ENCODE results near the gene CELSR2. TPM values are rescaled to one million over a fixed set of nuclear protein-coding genes. Genes with fewer than 3 reads are reported as not detected.
A peak's percentile ranks its signal among the peaks of the same experiment; 100 is the strongest.

CELSR2 gene
- total and polyA plus RNA-seq, 2 donors (not counting 1 experiment from before 2014, with no cell fraction given) = 0.57 to 2.7 TPM

- no peaks in the 10 kb centered on the region for H3K79me2 ChIP-seq (ENCODE audit: control insufficient read depth, insufficient read depth, low read length)
Observed at GRCh38 chr1:109277434-109278204, 28.3 kb downstream of the CELSR2 start.

More at GRCh38 chr1:109277434-109278204, 28.3 kb downstream of the CELSR2 start:
- Mint-ChIP-seq H3K27me3 (no peaks in the 10 kb centered on the region), H3K9me3 (ENCODE audit: insufficient read depth) (no peaks in the 10 kb centered on the region), H3K27ac (no peak overlapping the region), H3K4me3 (no peak overlapping the region), H3K4me1 (peaks cover 6% of the 10 kb centered on the region)
- DNase-seq = peak; percentile 75
- Histone ChIP-seq H3K27ac (ENCODE audit: low read length in 2 of 2) (no peak overlapping the region), H3K9ac (ENCODE audit: low read length) (no peak overlapping the region), H3K36me3 (replicated peaks in 1 of 2; ENCODE audit: control extremely low read depth in 1 of 2, control insufficient read depth in 1 of 2, extremely low read depth in 1 of 2, insufficient read depth in 2 of 2, low read length in 1 of 2) (no peaks in the 10 kb centered on the region), H2AFZ (ENCODE audit: insufficient read depth, low read depth, low read length, poor library complexity, severe bottlenecking) (no peak overlapping the region), H3K4me3 (ENCODE audit: control extremely low read depth in 1 of 5, extremely low read depth in 1 of 5, insufficient read depth in 1 of 5, low read depth in 2 of 5, low read length in 4 of 5) (no peak overlapping the region), H3K27me3 (replicated peaks in 1 of 4; ENCODE audit: control extremely low read depth in 1 of 4, control insufficient read depth in 3 of 4, insufficient read depth in 4 of 4, low read length in 3 of 4) (peaks cover 0 to 4% (median 0%) of the 10 kb centered on the region in 4 experiments), H3K9me3 (ENCODE audit: control extremely low read depth in 1 of 3, control insufficient read depth in 2 of 3, insufficient read depth in 1 of 3, low read length in 2 of 3) (no peaks in the 10 kb centered on the region), H3K4me1 (ENCODE audit: control insufficient read depth in 2 of 2, insufficient read depth in 2 of 2, low read length in 2 of 2) (peaks cover 2 to 11% of the 10 kb centered on the region in 2 donors), H4K20me1 (ENCODE audit: control insufficient read depth, insufficient read depth, low read length, poor library complexity, severe bottlenecking) (no peaks in the 10 kb centered on the region), H3K4me2 (replicated peaks; ENCODE audit: low read depth, low read length, poor library complexity, severe bottlenecking) (no peak overlapping the region)
- intact Hi-C loops (cut with micrococcal nuclease) = loop anchor here (1.0 kb wide), 1 partner anchor 122 kb away; no protein-coding TSS in a partner anchor
- 65% methylated on average over 6 of the region's 7 CpGs for WGBS (ENCODE audit: insufficient coverage)
- TF ChIP-seq CTCF (IDR thresholded peaks at IDR 0.05) (peak; percentile 87), EZH2 (IDR thresholded peaks at IDR 0.05; ENCODE audit: borderline replicate concordance, insufficient read depth, low read depth, low read length, poor library complexity, severe bottlenecking) (no peak)
- POLR2A ChIA-PET = interaction anchor here (0.7 to 1.2 kb wide), 2 partner anchors 121 to 122 kb away, joined by 3 to 5 read pairs; no protein-coding TSS in a partner anchor
- ATAC-seq (ENCODE audit: low read depth) = peak; percentile 92
- CTCF ChIA-PET = interaction anchor here (0.6 to 8.8 kb wide), 25 partner anchors 8 to 255 kb away, joined by 3 to 387 read pairs (median 5); partner anchors contain the start of genes ATXN7L2, MYBPHL and SORT1

Measured in B cell (primary cell).